IPS-20b (cell line): ENCODE results near the gene SDCBP2.

Experiments
- H3K27ac ChIP-seq: one replicate; pipeline ENCODE4 v1.5.1; 2013; ENCODE audit warnings: low read length
- H3K27me3 ChIP-seq: 2 replicates; pipeline ENCODE4 v1.6.1; 2013; ENCODE audit warnings: mild to moderate bottlenecking, low read length, inconsistent platforms; ENCODE audit not compliant: insufficient read depth
- H3K36me3 ChIP-seq: 2 replicates; pipeline ENCODE4 v1.6.1; 2013; ENCODE audit warnings: low read depth, mild to moderate bottlenecking, inconsistent platforms, low read length, moderate library complexity; ENCODE audit not compliant: insufficient read depth
- H3K4me1 ChIP-seq: 2 replicates; pipeline ENCODE4 v1.6.1; 2013; ENCODE audit warnings: mild to moderate bottlenecking, control low read depth, inconsistent platforms, low read length, moderate library complexity; ENCODE audit not compliant: insufficient read depth
- H3K4me3 ChIP-seq: 2 replicates; pipeline ENCODE4 v1.5.1; 2013; ENCODE audit warnings: mild to moderate bottlenecking, low read length, inconsistent platforms
- H3K9ac ChIP-seq: 2 replicates; pipeline ENCODE4 v1.6.1; 2013; ENCODE audit warnings: low read depth, mild to moderate bottlenecking, inconsistent platforms, low read length, moderate library complexity
- H3K9me3 ChIP-seq: 2 replicates; pipeline ENCODE4 v1.6.1; 2013; ENCODE audit warnings: mild to moderate bottlenecking, low read depth, low read length, inconsistent platforms; ENCODE audit not compliant: insufficient read depth

The SDCBP2 gene

DNA sequence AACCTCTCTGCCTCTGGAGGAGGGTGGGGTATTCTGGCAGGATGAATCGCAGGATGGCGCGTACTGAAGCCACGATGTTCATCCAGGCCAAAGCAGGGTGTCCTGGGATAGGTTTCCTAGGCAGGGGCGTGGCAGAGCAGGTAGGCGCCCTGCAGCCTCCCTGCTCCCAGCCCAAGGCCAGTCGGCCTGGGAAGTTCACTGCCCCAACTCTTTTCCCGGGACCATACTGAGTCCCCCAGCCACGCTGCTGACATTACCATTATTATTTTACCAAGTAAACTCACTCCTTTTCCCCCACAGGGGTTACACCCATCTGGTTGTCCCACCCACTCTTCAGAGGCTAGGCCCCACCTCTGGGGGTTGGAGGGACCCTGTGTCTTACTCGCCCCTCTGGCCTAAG lies 21.8 kb downstream of the SDCBP2 start:
- no peak overlapping the region for H3K9ac ChIP-seq
- no peaks in the 10 kb centered on the region for H3K36me3 ChIP-seq
- peaks cover 4% of the 10 kb centered on the region; the same call in 1 of the 2 replicates for H3K4me1 ChIP-seq
- no peaks in the 10 kb centered on the region for H3K9me3 ChIP-seq
- no peak overlapping the region for H3K4me3 ChIP-seq
- H3K27ac ChIP-seq = no peak overlapping the region
- peaks cover 1% of the 10 kb centered on the region; the same call in 1 of the 2 replicates for H3K27me3 ChIP-seq

- Histone ChIP-seq H3K4me1 (peaks cover 4% of the 10 kb centered on the region; the same call in 1 of the 2 replicates), H3K27ac (no peak overlapping the region), H3K9ac (no peak overlapping the region; the same call in 1 of the 2 replicates), H3K9me3 (no peaks in the 10 kb centered on the region), H3K4me3 (no peak overlapping the region), H3K36me3 (no peaks in the 10 kb centered on the region), H3K27me3 (no peaks in the 10 kb centered on the region)
These were observed 22.4 kb downstream of the SDCBP2 start for GRCh38 chr20:1306316-1307135.

DNA sequence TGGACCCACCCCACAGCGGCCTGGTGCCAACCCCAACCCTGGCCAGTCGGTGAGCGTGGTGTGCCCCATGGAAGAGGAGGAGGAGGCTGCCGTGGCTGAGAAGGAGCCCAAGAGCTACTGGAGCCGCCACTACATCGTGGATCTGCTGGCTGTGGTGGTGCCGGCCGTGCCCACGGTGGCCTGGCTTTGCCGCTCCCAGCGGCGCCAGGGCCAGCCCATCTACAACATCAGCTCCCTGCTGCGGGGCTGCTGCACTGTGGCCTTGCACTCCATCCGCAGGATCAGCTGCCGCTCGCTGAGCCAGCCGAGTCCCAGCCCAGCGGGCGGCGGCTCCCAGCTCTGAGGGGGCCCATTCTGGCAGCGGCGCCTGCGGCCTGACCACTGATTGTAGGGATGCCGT lies 23.2 kb downstream of the SDCBP2 start:
- H3K9me3 ChIP-seq = no peaks in the 10 kb centered on the region
- H3K9ac ChIP-seq = no peak overlapping the region
- no peak overlapping the region for H3K4me3 ChIP-seq
- peaks cover 10% of the 10 kb centered on the region; the same call in 1 of the 2 replicates for H3K4me1 ChIP-seq
- H3K36me3 ChIP-seq = no peaks in the 10 kb centered on the region
- H3K27ac ChIP-seq = no peak overlapping the region
- H3K27me3 ChIP-seq = no peaks in the 10 kb centered on the region

DNA sequence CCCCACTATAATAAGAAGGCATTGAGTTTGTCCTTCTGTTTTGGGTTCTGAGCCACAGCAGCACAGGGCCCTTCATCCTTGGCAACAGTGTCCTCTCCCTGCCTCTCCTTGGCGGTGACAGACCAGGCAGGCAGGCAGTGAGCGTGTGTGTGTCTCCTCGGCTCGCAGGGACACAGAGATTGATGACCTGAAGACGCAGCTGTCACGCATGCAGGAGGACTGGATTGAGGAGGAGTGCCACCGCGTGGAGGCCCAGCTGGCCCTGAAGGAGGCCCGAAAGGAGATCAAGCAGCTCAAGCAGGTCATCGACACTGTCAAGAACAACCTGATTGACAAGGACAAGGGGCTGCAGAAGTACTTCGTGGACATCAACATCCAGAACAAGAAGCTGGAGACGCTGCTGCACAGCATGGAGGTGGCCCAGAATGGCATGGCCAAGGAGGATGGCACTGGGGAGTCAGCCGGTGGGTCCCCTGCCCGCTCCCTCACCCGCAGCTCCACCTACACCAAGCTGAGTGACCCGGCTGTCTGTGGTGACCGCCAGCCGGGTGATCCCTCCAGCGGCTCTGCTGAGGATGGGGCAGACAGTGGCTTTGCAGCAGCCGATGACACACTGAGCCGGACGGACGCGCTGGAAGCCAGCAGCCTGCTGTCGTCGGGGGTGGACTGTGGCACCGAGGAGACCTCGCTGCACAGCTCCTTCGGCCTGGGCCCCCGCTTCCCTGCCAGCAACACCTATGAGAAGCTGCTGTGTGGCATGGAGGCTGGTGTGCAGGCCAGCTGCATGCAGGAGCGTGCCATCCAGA lies 24.0 kb downstream of the SDCBP2 start:
- H3K9me3 ChIP-seq = no peaks in the 10 kb centered on the region
- no peak overlapping the region for H3K9ac ChIP-seq
- no peak overlapping the region for H3K4me3 ChIP-seq
- H3K4me1 ChIP-seq = peaks cover 10% of the 10 kb centered on the region; the same call in 1 of the 2 replicates
- no peak overlapping the region for H3K27ac ChIP-seq
- H3K36me3 ChIP-seq = no peaks in the 10 kb centered on the region
- no peaks in the 10 kb centered on the region for H3K27me3 ChIP-seq

GRCh38 chr20:1302685-1303541 lies 26.0 kb downstream of the SDCBP2 start:
- Histone ChIP-seq H3K9me3 (no peaks in the 10 kb centered on the region), H3K9ac (no peak overlapping the region), H3K4me3 (no peak overlapping the region), H3K27me3 (no peaks in the 10 kb centered on the region), H3K27ac (no peak overlapping the region), H3K4me1 (peaks cover 7% of the 10 kb centered on the region; the same call in 1 of the 2 replicates), H3K36me3 (no peaks in the 10 kb centered on the region)

DNA sequence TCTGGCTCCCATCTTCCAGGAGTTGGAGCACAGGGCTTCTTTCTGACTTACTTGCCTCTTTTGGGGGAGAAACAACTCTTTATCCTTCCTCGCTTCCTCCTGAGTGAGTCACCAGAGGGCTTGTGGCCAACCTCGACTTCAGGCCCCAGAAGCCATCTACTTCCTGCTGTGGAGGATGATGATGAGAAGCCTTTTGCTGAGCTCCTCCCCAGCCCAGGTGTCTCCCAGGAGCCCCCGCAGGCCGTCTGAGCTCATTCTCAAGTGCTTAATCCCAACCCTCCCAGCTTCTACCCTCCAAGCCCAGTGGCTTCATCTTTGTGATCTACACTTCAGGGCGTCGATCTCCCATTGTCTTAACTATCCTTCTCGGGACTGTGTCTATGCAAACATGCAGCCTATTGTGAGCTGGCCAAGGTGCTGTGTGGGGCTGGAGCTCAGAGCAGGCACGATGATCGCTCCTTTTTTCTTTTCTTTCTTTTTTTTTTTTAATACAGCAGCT lies 27.9 kb downstream of the SDCBP2 start:
- H3K4me1 ChIP-seq = peaks cover 7% of the 10 kb centered on the region; the same call in 1 of the 2 replicates
- H3K27me3 ChIP-seq = no peaks in the 10 kb centered on the region
- no peak overlapping the region for H3K9ac ChIP-seq
- H3K4me3 ChIP-seq = no peak overlapping the region
- no peak overlapping the region for H3K27ac ChIP-seq
- H3K9me3 ChIP-seq = no peaks in the 10 kb centered on the region
- H3K36me3 ChIP-seq = no peaks in the 10 kb centered on the region

GRCh38 chr20:1300083-1300840 lies 28.7 kb downstream of the SDCBP2 start:
- Histone ChIP-seq H3K4me3 (no peak overlapping the region), H3K27me3 (no peaks in the 10 kb centered on the region), H3K27ac (no peak overlapping the region), H3K9me3 (no peaks in the 10 kb centered on the region), H3K4me1 (peaks cover 7% of the 10 kb centered on the region; the same call in 1 of the 2 replicates), H3K36me3 (no peaks in the 10 kb centered on the region), H3K9ac (no peak overlapping the region)

DNA sequence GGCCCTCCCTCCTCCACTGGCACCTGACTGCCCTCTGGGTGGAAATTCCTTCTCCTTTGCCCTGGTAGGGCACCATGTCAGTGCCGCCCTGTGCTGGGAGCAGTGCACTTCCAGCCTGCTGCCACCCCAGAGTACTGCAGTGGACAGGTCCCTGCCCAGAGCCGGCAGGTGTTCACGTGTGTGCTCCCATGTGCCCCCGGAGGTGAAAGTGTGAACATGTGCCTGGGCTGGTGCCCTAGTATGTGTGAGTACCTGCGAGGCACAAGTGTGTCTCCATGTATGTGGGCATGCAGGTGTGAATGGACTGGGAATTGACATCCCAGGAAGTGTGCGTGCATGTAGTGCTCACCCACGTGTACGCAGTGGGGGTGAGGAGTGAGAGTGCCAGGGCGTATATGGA lies 29.4 kb downstream of the SDCBP2 start:
- H3K4me3 ChIP-seq = no peak overlapping the region
- H3K27ac ChIP-seq = no peak overlapping the region
- H3K4me1 ChIP-seq = peaks cover 7% of the 10 kb centered on the region; the same call in 1 of the 2 replicates
- no peaks in the 10 kb centered on the region for H3K27me3 ChIP-seq
- H3K9me3 ChIP-seq = no peaks in the 10 kb centered on the region
- H3K9ac ChIP-seq = no peak overlapping the region
- no peaks in the 10 kb centered on the region for H3K36me3 ChIP-seq

GRCh38 chr20:1298888-1299511 lies 29.9 kb downstream of the SDCBP2 start:
- Histone ChIP-seq H3K9me3 (no peaks in the 10 kb centered on the region), H3K27ac (no peak overlapping the region), H3K4me1 (peaks cover 7% of the 10 kb centered on the region; the same call in 1 of the 2 replicates), H3K27me3 (no peaks in the 10 kb centered on the region), H3K4me3 (no peak overlapping the region), H3K36me3 (no peaks in the 10 kb centered on the region), H3K9ac (no peak overlapping the region)

GRCh38 chr20:1298166-1298565 lies 30.8 kb downstream of the SDCBP2 start:
- Histone ChIP-seq H3K4me3 (no peak overlapping the region), H3K27me3 (no peaks in the 10 kb centered on the region), H3K4me1 (peaks cover 7% of the 10 kb centered on the region; the same call in 1 of the 2 replicates), H3K36me3 (no peaks in the 10 kb centered on the region), H3K9me3 (no peaks in the 10 kb centered on the region), H3K27ac (no peak overlapping the region), H3K9ac (no peak overlapping the region)
